ENCODE data around the gene GRN.
A peak's percentile ranks its signal among the peaks of the same experiment; 100 is the strongest.
"Not testable (repeated sequence)": the region's sequence is repeated elsewhere in the genome, so short reads cannot be mapped to it uniquely, and the experiment has no call there.

GRN gene

DNA sequence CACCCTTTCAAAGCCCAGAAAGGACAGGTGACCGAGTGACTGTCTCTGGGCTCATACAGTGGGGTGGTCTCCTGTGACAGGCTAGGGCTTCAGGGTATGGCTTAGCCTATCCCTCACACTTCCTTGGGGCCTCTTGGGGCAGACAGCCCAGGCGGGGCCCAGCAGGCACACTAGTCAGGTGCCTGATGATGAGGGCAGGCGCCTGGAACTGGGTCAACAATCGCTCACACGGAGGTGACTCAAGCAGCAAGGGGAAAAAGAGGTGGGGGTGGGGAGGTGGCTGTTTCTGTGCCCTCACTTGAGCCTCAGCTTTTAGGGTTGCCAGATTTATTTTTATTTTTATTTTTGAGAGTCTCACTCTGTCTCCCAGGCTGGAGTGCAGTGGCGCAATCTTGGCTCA, 6.4 kb upstream of the GRN start:
- H3K4me3 ChIP-seq (IDR thresholded peaks at IDR 0.05; ENCODE audit: insufficient read depth, low read depth, low read length) = no peak overlapping the region
- no peaks in the 10 kb centered on the region for H3K79me2 ChIP-seq (ENCODE audit: insufficient read depth, low read depth)
- no peak overlapping the region for H2AFZ ChIP-seq (ENCODE audit: low read depth)
- H3K27me3 ChIP-seq (ENCODE audit: insufficient read depth, low read depth) = peaks cover 3% of the 10 kb centered on the region; the same call in 1 of the 2 replicates
- no peak overlapping the region for H3K4me2 ChIP-seq
- H3K36me3 ChIP-seq (ENCODE audit: insufficient read depth) = no peaks in the 10 kb centered on the region
- H4K20me1 ChIP-seq (ENCODE audit: insufficient read depth) = no peaks in the 10 kb centered on the region
- H3K4me1 ChIP-seq (ENCODE audit: low read depth, poor library complexity, severe bottlenecking) = no peaks in the 10 kb centered on the region
- H3K27ac ChIP-seq = no peak overlapping the region
- H3K9ac ChIP-seq = no peak overlapping the region
- TF ChIP-seq, protein P1, sequence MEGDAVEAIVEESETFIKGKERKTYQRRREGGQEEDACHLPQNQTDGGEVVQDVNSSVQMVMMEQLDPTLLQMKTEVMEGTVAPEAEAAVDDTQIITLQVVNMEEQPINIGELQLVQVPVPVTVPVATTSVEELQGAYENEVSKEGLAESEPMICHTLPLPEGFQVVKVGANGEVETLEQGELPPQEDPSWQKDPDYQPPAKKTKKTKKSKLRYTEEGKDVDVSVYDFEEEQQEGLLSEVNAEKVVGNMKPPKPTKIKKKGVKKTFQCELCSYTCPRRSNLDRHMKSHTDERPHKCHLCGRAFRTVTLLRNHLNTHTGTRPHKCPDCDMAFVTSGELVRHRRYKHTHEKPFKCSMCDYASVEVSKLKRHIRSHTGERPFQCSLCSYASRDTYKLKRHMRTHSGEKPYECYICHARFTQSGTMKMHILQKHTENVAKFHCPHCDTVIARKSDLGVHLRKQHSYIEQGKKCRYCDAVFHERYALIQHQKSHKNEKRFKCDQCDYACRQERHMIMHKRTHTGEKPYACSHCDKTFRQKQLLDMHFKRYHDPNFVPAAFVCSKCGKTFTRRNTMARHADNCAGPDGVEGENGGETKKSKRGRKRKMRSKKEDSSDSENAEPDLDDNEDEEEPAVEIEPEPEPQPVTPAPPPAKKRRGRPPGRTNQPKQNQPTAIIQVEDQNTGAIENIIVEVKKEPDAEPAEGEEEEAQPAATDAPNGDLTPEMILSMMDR (conservative IDR thresholded peaks at IDR 0.05; ENCODE audit: low read depth, low read length) = no peak

DNA sequence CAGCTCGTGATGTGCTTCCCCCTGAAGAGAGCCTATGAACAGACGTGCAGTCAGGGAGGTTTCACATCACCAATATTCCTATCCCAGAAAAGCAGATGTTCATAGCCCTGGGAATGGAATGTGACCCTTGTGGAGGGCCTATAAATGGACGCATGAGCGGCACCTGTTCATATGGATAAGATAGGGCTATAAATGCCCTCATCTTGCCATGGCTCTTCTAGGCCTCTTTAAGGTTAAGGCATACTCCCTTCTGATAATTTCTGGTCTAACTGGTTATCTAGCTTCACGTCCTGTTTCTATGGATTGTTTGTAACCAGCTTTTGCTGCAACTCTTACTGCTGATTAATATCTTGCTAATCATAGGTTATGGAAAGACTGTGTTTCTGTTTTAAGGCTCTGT, 4.5 kb upstream of the GRN start:
- not testable (repeated sequence) for H3K27ac ChIP-seq; H3K9ac ChIP-seq; H3K4me3 ChIP-seq (IDR thresholded peaks at IDR 0.05; ENCODE audit: insufficient read depth, low read depth, low read length); H3K79me2 ChIP-seq (ENCODE audit: insufficient read depth, low read depth); H3K4me2 ChIP-seq; H2AFZ ChIP-seq (ENCODE audit: low read depth); H3K4me1 ChIP-seq (ENCODE audit: low read depth, poor library complexity, severe bottlenecking); H3K36me3 ChIP-seq (ENCODE audit: insufficient read depth); H3K27me3 ChIP-seq (ENCODE audit: insufficient read depth, low read depth); H4K20me1 ChIP-seq (ENCODE audit: insufficient read depth)

DNA sequence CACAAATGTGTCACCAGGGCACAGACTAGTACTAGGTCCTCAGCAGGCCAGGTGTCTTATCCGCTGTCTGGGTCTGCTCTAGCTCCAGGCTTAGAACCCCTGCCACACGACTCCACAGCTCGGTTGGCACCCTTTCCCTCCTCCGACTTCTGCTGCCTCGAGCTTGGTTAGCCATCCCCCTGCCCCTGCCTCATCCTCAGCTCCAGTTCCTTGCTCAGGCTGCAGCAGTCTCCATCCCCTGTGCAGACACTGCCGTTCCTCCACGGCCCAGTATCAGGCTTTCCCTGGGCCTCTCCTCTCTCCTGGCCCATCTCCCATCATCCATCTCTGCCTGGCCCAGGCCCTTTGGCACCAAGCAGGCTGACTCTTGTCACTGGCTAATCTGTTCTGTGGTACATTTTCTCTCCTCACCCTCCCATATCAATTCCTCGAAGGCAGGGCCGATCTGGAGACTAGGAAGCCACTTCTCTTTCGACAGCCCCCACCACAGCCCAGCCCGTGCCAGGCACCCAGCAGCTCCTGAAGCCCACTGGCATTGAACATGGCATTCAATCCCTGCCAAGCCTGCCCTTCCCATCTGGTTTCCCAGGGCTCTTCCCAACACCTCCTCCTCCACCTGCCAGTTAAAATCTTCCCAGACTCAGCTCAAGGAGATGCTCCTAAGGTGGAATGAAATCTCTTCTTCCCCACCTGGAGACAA, 1.4 kb upstream of the GRN start:
- Histone ChIP-seq H3K4me3 (IDR thresholded peaks at IDR 0.05; ENCODE audit: insufficient read depth, low read depth, low read length) (no peak overlapping the region), H3K4me1 (ENCODE audit: low read depth, poor library complexity, severe bottlenecking) (peaks cover 22% of the 10 kb centered on the region), H3K9ac (no peak overlapping the region), H3K27ac (no peak overlapping the region), H3K4me2 (no peak overlapping the region; the same call in 1 of the 2 replicates), H3K79me2 (ENCODE audit: insufficient read depth, low read depth) (no peaks in the 10 kb centered on the region), H3K27me3 (ENCODE audit: insufficient read depth, low read depth) (peaks cover 3% of the 10 kb centered on the region; the same call in 1 of the 2 replicates), H4K20me1 (ENCODE audit: insufficient read depth) (no peaks in the 10 kb centered on the region), H2AFZ (ENCODE audit: low read depth) (peak overlapping the region; percentile 88; the same call in 1 of the 2 replicates), H3K36me3 (ENCODE audit: insufficient read depth) (no peaks in the 10 kb centered on the region)
- TF ChIP-seq, protein P1 (conservative IDR thresholded peaks at IDR 0.05; ENCODE audit: low read depth, low read length) = no peak

DNA sequence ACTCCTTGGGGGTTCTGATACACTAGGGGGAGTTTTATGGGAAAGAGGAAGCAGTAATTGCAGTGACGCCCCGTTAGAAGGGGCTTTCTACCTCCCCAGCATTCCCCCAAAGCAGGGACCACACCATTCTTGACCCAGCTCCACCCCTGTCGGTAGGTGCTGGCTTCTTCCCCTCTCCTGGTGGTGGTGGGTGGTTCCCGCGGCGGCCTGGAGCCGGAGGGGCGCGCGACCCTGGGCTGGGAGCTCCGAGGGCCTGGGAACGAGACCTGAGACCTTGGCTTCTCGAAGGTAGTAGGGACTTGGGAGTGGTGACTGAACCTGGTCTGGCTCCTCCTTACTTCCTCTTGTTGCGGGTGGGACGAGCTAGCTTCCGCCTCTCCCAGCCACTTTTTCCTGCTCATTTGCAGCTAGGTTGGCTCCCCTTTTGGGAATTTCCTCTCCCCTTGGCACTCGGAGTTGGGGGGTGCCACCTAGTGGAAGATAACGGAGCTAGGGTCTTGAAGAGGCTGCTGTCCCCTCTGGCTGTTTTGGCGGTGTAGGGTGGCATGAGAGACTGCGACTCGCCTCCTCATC, 438 bp downstream of the GRN start:
- no peak overlapping the region; the same call in 1 of the 2 replicates for H3K27ac ChIP-seq
- H3K79me2 ChIP-seq (ENCODE audit: insufficient read depth, low read depth) = no peaks in the 10 kb centered on the region
- peak overlapping the region; percentile 88 for H2AFZ ChIP-seq (ENCODE audit: low read depth)
- H3K4me1 ChIP-seq (ENCODE audit: low read depth, poor library complexity, severe bottlenecking) = peaks cover 22% of the 10 kb centered on the region
- H3K4me3 ChIP-seq (IDR thresholded peaks at IDR 0.05; ENCODE audit: insufficient read depth, low read depth, low read length) = peak overlapping the region; percentile 30
- H3K4me2 ChIP-seq = peak overlapping the region; percentile 91
- peaks cover 3% of the 10 kb centered on the region; the same call in 1 of the 2 replicates for H3K27me3 ChIP-seq (ENCODE audit: insufficient read depth, low read depth)
- peak overlapping the region; percentile 25; the same call in 1 of the 2 replicates for H3K9ac ChIP-seq
- TF ChIP-seq, protein P1 (conservative IDR thresholded peaks at IDR 0.05; ENCODE audit: low read depth, low read length) = peak; percentile 67
- no peaks in the 10 kb centered on the region for H3K36me3 ChIP-seq (ENCODE audit: insufficient read depth)
- H4K20me1 ChIP-seq (ENCODE audit: insufficient read depth) = no peaks in the 10 kb centered on the region
